Loucy (cell line): ENCODE measurements around the gene SEMA3A.

Source experiments
- H2AFZ ChIP-seq: fragments of 200-600 bp; sonication (generic); 2 replicates; pipeline ENCODE4 v1.6.0; 2016; ENCODE audit warnings: antibody characterized with exemption, mild to moderate bottlenecking, low read length, moderate library complexity
- H3F3A ChIP-seq: fragments of 200-600 bp; 2 replicates; pipeline ENCODE4 v1.6.0; 2016; ENCODE audit warnings: antibody characterized with exemption, low read depth, mild to moderate bottlenecking
- H3K27me3 ChIP-seq: fragments of 200-600 bp; sonication (generic); 2 replicates; pipeline ENCODE4 v1.6.1; 2014; ENCODE audit warnings: low read length, mild to moderate bottlenecking; ENCODE audit not compliant: insufficient read depth, poor library complexity, severe bottlenecking
- H3K36me3 ChIP-seq: fragments of 200-600 bp; sonication (generic); 2 replicates; pipeline ENCODE4 v1.6.1; 2016; ENCODE audit warnings: low read length; ENCODE audit not compliant: insufficient read depth
- H3K4me1 ChIP-seq: fragments of 200-600 bp; sonication (generic); 2 replicates; pipeline ENCODE4 v1.5.1; 2014; ENCODE audit warnings: low read length, mild to moderate bottlenecking; ENCODE audit not compliant: insufficient read depth, poor library complexity, severe bottlenecking
- H3K4me2 ChIP-seq: fragments of 200-600 bp; sonication (generic); 2 replicates; pipeline ENCODE4 v1.6.0; 2014; ENCODE audit warnings: antibody characterized with exemption, low read length, low read depth, mild to moderate bottlenecking; ENCODE audit not compliant: poor library complexity, severe bottlenecking
- H3K4me3 ChIP-seq: fragments of 200-600 bp; sonication (generic); 2 replicates; pipeline ENCODE4 v1.5.1; 2014; ENCODE audit warnings: low read length, mild to moderate bottlenecking, mixed read lengths; ENCODE audit not compliant: poor library complexity, severe bottlenecking
- H3K79me2 ChIP-seq: fragments of 200-600 bp; sonication (generic); 2 replicates; pipeline ENCODE4 v1.6.1; 2014; ENCODE audit warnings: low read length; ENCODE audit not compliant: insufficient read depth
- H3K9ac ChIP-seq: fragments of 200-600 bp; sonication (generic); 2 replicates; pipeline ENCODE4 v1.6.0; 2014; ENCODE audit warnings: mild to moderate bottlenecking, low read depth, low read length, moderate library complexity; ENCODE audit not compliant: poor library complexity, severe bottlenecking
- H3K9me2 ChIP-seq: fragments of 200-600 bp; sonication (generic); replicated peaks from 2 replicates; pipeline ENCODE4 v1.6.1; 2016; ENCODE audit warnings: low read depth, low read length, mixed read lengths
- H3K9me3 ChIP-seq: fragments of 200-600 bp; sonication (generic); 2 replicates; pipeline ENCODE4 v1.6.1; 2014; ENCODE audit warnings: mild to moderate bottlenecking, antibody characterized with exemption, low read length, low read depth; ENCODE audit not compliant: insufficient read depth
- H4K20me1 ChIP-seq: fragments of 200-600 bp; sonication (generic); 2 replicates; pipeline ENCODE4 v1.6.0; 2014; ENCODE audit warnings: antibody characterized with exemption, low read length, mild to moderate bottlenecking; ENCODE audit not compliant: insufficient read depth, poor library complexity, severe bottlenecking
- CTCF ChIP-seq: fragments of 200-600 bp; sonication (generic); conservative IDR thresholded peaks from 2 replicates; pipeline ENCODE4 v1.5.1; 2014; ENCODE audit warnings: mild to moderate bottlenecking, antibody characterized with exemption, low read length
- EZH2phosphoT487 ChIP-seq: fragments of 200-600 bp; IDR thresholded peaks from 2 replicates; pipeline ENCODE4 v1.6.1; 2018; ENCODE audit warnings: antibody characterized with exemption, mild to moderate bottlenecking, moderate library complexity, borderline replicate concordance

SEMA3A gene

GRCh38 chr7:84209006-84209405, 14.4 kb upstream of the SEMA3A start:
- no peak overlapping the region for H2AFZ ChIP-seq
- TF ChIP-seq CTCF (no peak), EZH2phosphoT487 (no peak)
- no peaks in the 10 kb centered on the region for H4K20me1 ChIP-seq
- H3K9me3 ChIP-seq: no peaks in the 10 kb centered on the region
- H3K9ac ChIP-seq: no peak overlapping the region
- no peaks in the 10 kb centered on the region for H3F3A ChIP-seq
- no peak overlapping the region for H3K4me2 ChIP-seq
- no peak overlapping the region for H3K4me3 ChIP-seq
- H3K4me1 ChIP-seq: no peaks in the 10 kb centered on the region
- H3K36me3 ChIP-seq: no peaks in the 10 kb centered on the region
- no peaks in the 10 kb centered on the region for H3K27me3 ChIP-seq
- H3K79me2 ChIP-seq: no peaks in the 10 kb centered on the region
- no peaks in the 10 kb centered on the region for H3K9me2 ChIP-seq

DNA sequence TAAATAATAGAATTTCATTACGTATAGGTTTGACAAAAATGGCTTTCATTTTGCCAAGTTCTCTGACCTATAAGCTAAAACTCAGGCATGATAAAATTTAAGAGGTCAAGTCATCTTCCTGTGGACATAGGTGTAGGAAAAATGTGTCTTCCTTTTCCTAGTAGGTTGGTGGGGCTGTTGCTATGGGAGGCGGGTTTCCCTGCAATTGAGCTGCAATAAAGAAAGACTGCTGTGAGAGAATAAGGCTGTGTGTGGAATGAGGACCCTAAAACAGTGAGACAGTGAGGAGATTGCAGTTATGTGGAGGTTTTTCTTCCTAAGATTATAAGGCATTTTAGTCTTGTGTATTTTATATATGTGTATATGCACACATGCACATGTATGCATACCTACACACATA, 13.0 kb upstream of the SEMA3A start:
- Histone ChIP-seq H3K9ac (no peak overlapping the region), H3K36me3 (no peaks in the 10 kb centered on the region), H3K27me3 (no peaks in the 10 kb centered on the region), H3K79me2 (no peaks in the 10 kb centered on the region), H3K9me3 (no peaks in the 10 kb centered on the region), H3K4me1 (no peaks in the 10 kb centered on the region), H3K9me2 (no peaks in the 10 kb centered on the region), H2AFZ (no peak overlapping the region), H4K20me1 (no peaks in the 10 kb centered on the region), H3K4me2 (no peak overlapping the region), H3F3A (no peaks in the 10 kb centered on the region), H3K4me3 (no peak overlapping the region)
- no peak for TF ChIP-seq CTCF
- no peak for TF ChIP-seq EZH2phosphoT487

GRCh38 chr7:84207025-84207424, 12.4 kb upstream of the SEMA3A start:
- no peak for TF ChIP-seq CTCF
- no peak for TF ChIP-seq EZH2phosphoT487
- no peak overlapping the region for H3K4me3 ChIP-seq
- H3F3A ChIP-seq: no peaks in the 10 kb centered on the region
- no peaks in the 10 kb centered on the region for H3K79me2 ChIP-seq
- no peaks in the 10 kb centered on the region for H4K20me1 ChIP-seq
- no peaks in the 10 kb centered on the region for H3K36me3 ChIP-seq
- no peak overlapping the region for H3K9ac ChIP-seq
- H3K9me2 ChIP-seq: no peaks in the 10 kb centered on the region
- H3K4me1 ChIP-seq: no peaks in the 10 kb centered on the region
- H3K4me2 ChIP-seq: no peak overlapping the region
- H2AFZ ChIP-seq: no peak overlapping the region
- no peaks in the 10 kb centered on the region for H3K27me3 ChIP-seq
- H3K9me3 ChIP-seq: no peaks in the 10 kb centered on the region
